ENCODE results near the gene TINAGL1. TPM values are rescaled to one million over a fixed set of nuclear protein-coding genes. Genes with fewer than 3 reads are reported as not detected.

TINAGL1 gene
- total RNA-seq, 2 experiments from 2014 or later, result not detected

DNA sequence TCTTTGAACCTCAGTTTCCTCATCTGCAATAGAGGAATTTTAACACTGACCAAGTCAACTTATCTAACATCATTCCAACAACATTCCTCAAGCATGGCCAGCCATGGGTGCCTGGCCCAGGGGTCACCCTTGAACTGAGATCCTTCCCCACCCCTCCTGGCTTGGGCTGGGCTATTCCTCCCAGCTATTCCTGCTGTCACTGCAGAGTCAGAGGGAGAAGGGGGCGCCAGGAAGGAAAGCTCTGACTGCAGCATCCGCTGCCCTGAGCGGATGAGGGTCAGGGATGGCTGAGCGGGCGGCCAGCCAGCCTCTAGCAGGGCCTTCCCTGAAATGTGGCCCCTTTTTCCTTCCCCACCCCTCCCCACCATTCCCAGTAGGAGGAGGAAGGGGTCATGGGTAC is 3.1 kb downstream of the TINAGL1 start:
- H3K9me3 Mint-ChIP-seq, result no peaks in the 10 kb centered on the region
- H3K27me3 Mint-ChIP-seq, result peaks cover 5% of the 10 kb centered on the region
- ChIA-PET POLR2A (no interaction called here), CTCF (interaction anchor here (1.8 kb wide), 1 partner anchor 39 kb away, joined by 5 read pairs; no protein-coding TSS in a partner anchor)
- H3K27ac Mint-ChIP-seq, result no peak overlapping the region
- ATAC-seq (no peak), DNase-seq (no peak)
- TF ChIP-seq, protein P1, sequence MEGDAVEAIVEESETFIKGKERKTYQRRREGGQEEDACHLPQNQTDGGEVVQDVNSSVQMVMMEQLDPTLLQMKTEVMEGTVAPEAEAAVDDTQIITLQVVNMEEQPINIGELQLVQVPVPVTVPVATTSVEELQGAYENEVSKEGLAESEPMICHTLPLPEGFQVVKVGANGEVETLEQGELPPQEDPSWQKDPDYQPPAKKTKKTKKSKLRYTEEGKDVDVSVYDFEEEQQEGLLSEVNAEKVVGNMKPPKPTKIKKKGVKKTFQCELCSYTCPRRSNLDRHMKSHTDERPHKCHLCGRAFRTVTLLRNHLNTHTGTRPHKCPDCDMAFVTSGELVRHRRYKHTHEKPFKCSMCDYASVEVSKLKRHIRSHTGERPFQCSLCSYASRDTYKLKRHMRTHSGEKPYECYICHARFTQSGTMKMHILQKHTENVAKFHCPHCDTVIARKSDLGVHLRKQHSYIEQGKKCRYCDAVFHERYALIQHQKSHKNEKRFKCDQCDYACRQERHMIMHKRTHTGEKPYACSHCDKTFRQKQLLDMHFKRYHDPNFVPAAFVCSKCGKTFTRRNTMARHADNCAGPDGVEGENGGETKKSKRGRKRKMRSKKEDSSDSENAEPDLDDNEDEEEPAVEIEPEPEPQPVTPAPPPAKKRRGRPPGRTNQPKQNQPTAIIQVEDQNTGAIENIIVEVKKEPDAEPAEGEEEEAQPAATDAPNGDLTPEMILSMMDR (IDR thresholded peaks at IDR 0.05), result no peak
- H3K4me1 Mint-ChIP-seq (ENCODE audit: low read depth), result no peaks in the 10 kb centered on the region
- intact Hi-C loops (cut with micrococcal nuclease), result no loop called here
- H3K4me3 Mint-ChIP-seq, result no peak overlapping the region
- H3K36me3 Mint-ChIP-seq (ENCODE audit: low read depth), result no peaks in the 10 kb centered on the region

DNA sequence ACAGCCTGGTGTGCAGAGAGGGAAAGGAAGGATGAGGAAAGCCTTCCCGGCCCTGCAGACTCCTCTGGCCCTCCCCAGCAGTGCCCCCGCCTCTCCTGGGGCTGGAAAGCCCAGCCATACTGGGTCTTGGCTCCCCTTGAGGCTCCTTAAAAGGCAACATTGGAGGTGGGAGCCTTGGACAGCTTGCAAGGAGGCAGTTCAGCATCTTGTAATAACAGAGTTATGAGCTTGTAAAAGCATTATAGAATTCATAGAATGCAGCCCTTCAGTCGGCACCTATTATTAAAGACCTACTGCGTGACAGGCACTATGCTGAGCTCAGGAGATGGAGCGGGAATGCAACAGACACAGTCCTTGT is 4.2 kb downstream of the TINAGL1 start:
- DNase-seq (no peak), ATAC-seq (no peak)

DNA sequence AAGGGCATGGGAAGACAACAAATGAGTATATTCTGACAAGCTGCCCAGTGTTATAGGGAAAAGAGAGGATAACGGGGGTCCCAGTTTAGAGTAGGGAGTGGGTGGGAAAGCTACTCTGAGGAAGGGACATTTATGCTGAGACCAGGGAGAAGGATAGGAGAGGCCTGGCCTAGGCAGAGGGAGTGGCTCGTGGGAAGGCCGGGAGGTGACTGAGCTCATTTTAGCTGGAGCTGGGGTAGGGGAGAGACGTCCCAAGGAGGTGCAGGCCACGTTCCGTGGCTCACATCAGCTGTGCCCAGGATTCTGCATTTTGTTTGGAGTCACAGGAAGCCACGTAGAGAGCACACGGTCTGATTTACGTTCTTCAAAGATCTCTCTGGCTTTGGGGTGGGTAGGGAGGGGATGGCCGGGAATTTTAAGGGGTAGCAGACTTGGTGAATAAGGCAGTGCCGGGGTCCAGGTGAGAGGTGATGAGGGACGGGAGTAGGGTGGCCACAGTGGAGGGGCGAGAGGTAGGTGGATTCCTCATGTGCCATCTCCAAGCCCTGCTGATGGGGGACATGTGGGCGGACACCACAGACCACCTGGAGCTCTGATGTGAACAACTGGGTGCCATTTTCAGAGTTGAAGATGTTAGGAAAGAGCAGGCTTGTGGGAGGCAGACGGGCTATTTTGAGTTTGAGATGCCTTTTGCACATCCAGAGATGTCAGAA is 4.7 kb downstream of the TINAGL1 start:
- H3K36me3 Mint-ChIP-seq (ENCODE audit: low read depth), result no peaks in the 10 kb centered on the region
- no peaks in the 10 kb centered on the region for H3K4me1 Mint-ChIP-seq (ENCODE audit: low read depth)
- ChIA-PET CTCF (interaction anchor here (1.3 kb wide), 1 partner anchor 32 kb away, joined by 6 read pairs; no protein-coding TSS in a partner anchor), POLR2A (no interaction called here)
- no peak for DNase-seq
- H3K9me3 Mint-ChIP-seq, result no peaks in the 10 kb centered on the region
- H3K4me3 Mint-ChIP-seq, result no peak overlapping the region
- TF ChIP-seq, protein P1 (IDR thresholded peaks at IDR 0.05), result no peak
- peaks cover 5% of the 10 kb centered on the region for H3K27me3 Mint-ChIP-seq
- intact Hi-C loops (cut with micrococcal nuclease), result no loop called here
- no peak for ATAC-seq
- H3K27ac Mint-ChIP-seq, result no peak overlapping the region

More for the DNA sequence above, 4.2 kb downstream of the TINAGL1 start:
- peaks cover 5% of the 10 kb centered on the region for H3K27me3 Mint-ChIP-seq
- no peaks in the 10 kb centered on the region for H3K36me3 Mint-ChIP-seq (ENCODE audit: low read depth)
- H3K4me3 Mint-ChIP-seq, result no peak overlapping the region
- TF ChIP-seq, protein P1 (IDR thresholded peaks at IDR 0.05), result no peak
- H3K27ac Mint-ChIP-seq, result no peak overlapping the region
- intact Hi-C loops (cut with micrococcal nuclease), result no loop called here
- ChIA-PET POLR2A (no interaction called here), CTCF (interaction anchor here (1.3 kb wide), 1 partner anchor 31 kb away, joined by 6 read pairs; no protein-coding TSS in a partner anchor)
- no peaks in the 10 kb centered on the region for H3K9me3 Mint-ChIP-seq
- no peaks in the 10 kb centered on the region for H3K4me1 Mint-ChIP-seq (ENCODE audit: low read depth)

DNA sequence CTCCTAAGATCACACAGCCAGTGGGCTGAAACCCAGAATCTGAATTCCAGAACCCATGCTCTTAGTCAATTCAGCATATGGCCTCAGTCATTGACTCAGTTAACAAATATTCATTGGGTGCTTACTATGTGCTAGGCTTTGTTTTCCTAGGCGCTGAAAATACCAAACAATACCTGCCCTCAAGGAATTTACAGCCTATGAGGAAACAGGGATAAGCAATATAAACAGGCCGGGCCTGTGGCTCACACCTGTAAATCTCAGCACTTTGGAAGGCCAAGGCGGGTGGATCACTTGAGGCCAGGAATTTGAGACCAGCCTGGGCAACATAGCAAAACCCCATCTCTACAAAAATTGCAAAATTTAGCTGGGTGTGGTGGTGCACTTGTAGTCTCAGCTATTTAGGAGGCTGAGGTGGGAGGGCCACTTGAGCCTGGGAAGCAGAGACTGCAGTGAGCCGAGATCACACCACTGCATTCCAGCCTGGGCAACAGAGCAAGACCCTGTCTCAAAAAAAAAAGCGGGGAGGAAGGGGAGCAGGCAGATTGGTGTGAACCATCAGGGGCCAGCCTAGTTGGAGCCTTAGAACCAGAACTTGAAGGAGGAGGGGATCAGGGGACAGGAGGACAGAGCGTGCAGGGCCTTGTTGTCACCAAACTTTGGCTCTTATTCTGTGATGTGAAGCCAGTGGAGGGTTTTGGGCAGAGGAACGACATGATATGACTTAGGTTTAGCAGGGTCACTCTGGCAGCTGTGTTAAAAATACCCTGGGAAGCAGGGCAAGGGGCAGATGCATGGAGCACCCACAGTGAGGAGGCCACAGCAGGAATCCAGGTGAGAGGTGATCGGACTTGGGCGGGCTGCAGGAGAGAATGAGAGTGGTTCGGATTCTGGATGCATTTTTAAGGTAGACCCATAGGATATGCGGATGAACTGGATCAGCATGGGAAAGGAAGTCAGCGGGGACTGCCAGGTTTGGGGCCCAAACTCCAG is 5.8 kb downstream of the TINAGL1 start:
- CTCF ChIA-PET, result no interaction called here
- H3K9me3 Mint-ChIP-seq, result no peaks in the 10 kb centered on the region
- TF ChIP-seq, protein P1 (IDR thresholded peaks at IDR 0.05), result no peak

More for the DNA sequence above, 5.8 kb downstream of the TINAGL1 start:
- Mint-ChIP-seq H3K27ac (no peak overlapping the region), H3K27me3 (peaks cover 2% of the 10 kb centered on the region), H3K36me3 (ENCODE audit: low read depth) (no peaks in the 10 kb centered on the region), H3K4me1 (ENCODE audit: low read depth) (no peaks in the 10 kb centered on the region), H3K4me3 (no peak overlapping the region)
- no peak for DNase-seq
- ATAC-seq, result no peak
- intact Hi-C loops (cut with micrococcal nuclease), result no loop called here
- POLR2A ChIA-PET, result interaction anchor here (0.7 kb wide), 1 partner anchor 53 kb away, joined by 3 read pairs; no protein-coding TSS in a partner anchor
